ENCODE measurements around the gene USP49.

DNA sequence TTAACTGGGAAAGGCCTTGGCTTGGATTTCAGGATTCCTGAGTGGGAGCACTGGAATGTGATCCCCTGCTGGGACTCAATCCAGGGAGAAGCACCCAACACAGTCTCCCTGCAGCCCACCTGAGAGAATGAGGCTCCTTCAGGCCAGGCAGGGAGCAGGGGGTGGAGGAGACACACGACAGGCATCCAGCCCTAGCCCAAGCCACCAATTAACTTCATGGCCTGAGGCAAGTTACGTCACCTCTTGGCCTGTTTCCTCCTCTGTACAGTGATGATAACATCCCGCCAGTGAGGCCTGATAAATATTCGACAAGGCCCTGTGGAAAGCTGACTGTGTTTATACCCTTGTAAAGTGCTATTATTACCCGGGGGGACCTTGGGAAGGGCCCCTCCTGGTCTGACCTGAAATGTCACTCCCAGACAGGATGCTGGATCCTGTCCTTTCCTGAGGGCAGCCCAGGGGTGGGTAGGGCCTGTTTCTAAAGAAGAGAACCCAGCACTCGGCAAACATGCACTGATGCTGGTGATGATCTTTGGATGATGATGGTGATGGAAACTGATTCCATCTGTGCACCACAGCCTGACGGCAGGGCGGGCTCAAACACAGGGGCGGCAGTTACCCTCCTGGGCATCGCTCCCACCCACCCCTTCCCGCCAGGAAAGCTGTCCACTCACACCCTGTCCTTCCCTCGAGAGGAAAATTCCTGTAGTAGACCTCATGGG, 127.9 kb downstream of the USP49 start:
- TF ChIP-seq POLR2A (IDR thresholded peaks at IDR 0.05): no peak
- TF ChIP-seq, protein P1, sequence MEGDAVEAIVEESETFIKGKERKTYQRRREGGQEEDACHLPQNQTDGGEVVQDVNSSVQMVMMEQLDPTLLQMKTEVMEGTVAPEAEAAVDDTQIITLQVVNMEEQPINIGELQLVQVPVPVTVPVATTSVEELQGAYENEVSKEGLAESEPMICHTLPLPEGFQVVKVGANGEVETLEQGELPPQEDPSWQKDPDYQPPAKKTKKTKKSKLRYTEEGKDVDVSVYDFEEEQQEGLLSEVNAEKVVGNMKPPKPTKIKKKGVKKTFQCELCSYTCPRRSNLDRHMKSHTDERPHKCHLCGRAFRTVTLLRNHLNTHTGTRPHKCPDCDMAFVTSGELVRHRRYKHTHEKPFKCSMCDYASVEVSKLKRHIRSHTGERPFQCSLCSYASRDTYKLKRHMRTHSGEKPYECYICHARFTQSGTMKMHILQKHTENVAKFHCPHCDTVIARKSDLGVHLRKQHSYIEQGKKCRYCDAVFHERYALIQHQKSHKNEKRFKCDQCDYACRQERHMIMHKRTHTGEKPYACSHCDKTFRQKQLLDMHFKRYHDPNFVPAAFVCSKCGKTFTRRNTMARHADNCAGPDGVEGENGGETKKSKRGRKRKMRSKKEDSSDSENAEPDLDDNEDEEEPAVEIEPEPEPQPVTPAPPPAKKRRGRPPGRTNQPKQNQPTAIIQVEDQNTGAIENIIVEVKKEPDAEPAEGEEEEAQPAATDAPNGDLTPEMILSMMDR (IDR thresholded peaks at IDR 0.05): no peak
